H9 (cell line): Measurements from ENCODE around the gene HMCN1. TPM values are rescaled to one million over a fixed set of nuclear protein-coding genes. Genes with fewer than 3 reads are reported as not detected.

Source experiments
- DNase-seq: peaks from one replicate; pipeline ENCODE4 v3.0.0-alpha.2; 2017
- H2AFZ ChIP-seq: one replicate; pipeline ENCODE4 v1.6.1; 2013; ENCODE audit warnings: mild to moderate bottlenecking, low read length, control low read depth, moderate library complexity
- H2AK5ac ChIP-seq: 2 replicates; pipeline ENCODE4 v1.6.1; 2013; ENCODE audit warnings: low read length, control low read depth, mixed read lengths; ENCODE audit not compliant: insufficient read length
- H2BK120ac ChIP-seq: one replicate; pipeline ENCODE4 v1.6.1; 2013; ENCODE audit warnings: low read depth, mild to moderate bottlenecking, low read length, control low read depth, inconsistent platforms; ENCODE audit not compliant: poor library complexity, severe bottlenecking
- H2BK12ac ChIP-seq: 2 replicates; pipeline ENCODE4 v1.6.1; 2013; ENCODE audit warnings: low read length, control low read depth, mixed read lengths, low read depth; ENCODE audit not compliant: insufficient read length
- H2BK15ac ChIP-seq: 2 replicates; pipeline ENCODE4 v1.6.1; 2013; ENCODE audit warnings: low read depth, low read length, control low read depth
- H2BK20ac ChIP-seq: one replicate; pipeline ENCODE4 v1.6.1; 2013; ENCODE audit warnings: low read depth, mild to moderate bottlenecking, low read length, control low read depth, inconsistent platforms; ENCODE audit not compliant: poor library complexity, severe bottlenecking
- H2BK5ac ChIP-seq: 2 replicates; pipeline ENCODE4 v1.6.1; 2013; ENCODE audit warnings: low read length, control low read depth, mixed read lengths; ENCODE audit not compliant: insufficient read length
- H3K14ac ChIP-seq: 2 replicates; pipeline ENCODE4 v1.6.1; 2013; ENCODE audit warnings: low read length, control low read depth; ENCODE audit not compliant: insufficient read depth
- H3K18ac ChIP-seq: 2 replicates; pipeline ENCODE4 v1.6.1; 2013; ENCODE audit warnings: low read depth, mild to moderate bottlenecking, mixed read lengths, low read length, control low read depth; ENCODE audit not compliant: insufficient read length
- H3K23ac ChIP-seq: 2 replicates; pipeline ENCODE4 v1.6.1; 2013; ENCODE audit warnings: low read length, control low read depth, mixed read lengths, low read depth; ENCODE audit not compliant: insufficient read length
- H3K23me2 ChIP-seq: 2 replicates; pipeline ENCODE4 v1.6.1; 2013; ENCODE audit warnings: low read depth, mild to moderate bottlenecking, mixed read lengths, low read length, control low read depth; ENCODE audit not compliant: insufficient read length, poor library complexity, severe bottlenecking
- H3K27ac ChIP-seq: 2 replicates; pipeline ENCODE4 v1.5.1; 2013; ENCODE audit warnings: low read length, control low read depth, mixed read lengths, low read depth; ENCODE audit not compliant: insufficient read length
- H3K27me3 ChIP-seq: 2 replicates; pipeline ENCODE4 v1.6.1; 2013; ENCODE audit warnings: low read length, control low read depth, inconsistent platforms; ENCODE audit not compliant: insufficient read depth
- H3K4ac ChIP-seq: 2 replicates; pipeline ENCODE4 v1.6.1; 2013; ENCODE audit warnings: low read depth, mild to moderate bottlenecking, control low read depth, inconsistent platforms, low read length, moderate library complexity
- H3K4me1 ChIP-seq: 2 replicates; pipeline ENCODE4 v1.6.1; 2013; ENCODE audit warnings: low read length, control low read depth, inconsistent platforms; ENCODE audit not compliant: insufficient read depth
- H3K4me2 ChIP-seq: 2 replicates; pipeline ENCODE4 v1.6.1; 2013; ENCODE audit warnings: low read length, control low read depth, mixed read lengths; ENCODE audit not compliant: insufficient read length, insufficient read depth
- H3K56ac ChIP-seq: 2 replicates; pipeline ENCODE4 v1.6.1; 2013; ENCODE audit warnings: low read depth, mild to moderate bottlenecking, mixed read lengths, low read length, control low read depth; ENCODE audit not compliant: insufficient read length
- H3K79me1 ChIP-seq: 2 replicates; pipeline ENCODE4 v1.6.1; 2013; ENCODE audit warnings: low read depth, mild to moderate bottlenecking, moderate library complexity, low read length, control low read depth, inconsistent platforms; ENCODE audit not compliant: insufficient read depth, poor library complexity, severe bottlenecking
- H3K79me2 ChIP-seq: 2 replicates; pipeline ENCODE4 v1.6.1; 2013; ENCODE audit warnings: low read length, control low read depth, inconsistent platforms; ENCODE audit not compliant: insufficient read depth
- H3K9ac ChIP-seq: 2 replicates; pipeline ENCODE4 v1.6.1; 2013; ENCODE audit warnings: low read length, control low read depth, mixed read lengths; ENCODE audit not compliant: insufficient read length; ENCODE audit errors: extremely low read depth
- H3K9me3 ChIP-seq: one replicate; pipeline ENCODE4 v1.6.1; 2013; ENCODE audit warnings: low read depth, low read length, inconsistent platforms; ENCODE audit not compliant: control insufficient read depth
- H3T11ph ChIP-seq: one replicate; pipeline ENCODE4 v1.6.1; 2013; ENCODE audit warnings: mild to moderate bottlenecking, low read length, control low read depth, inconsistent platforms
- H4K20me1 ChIP-seq: one replicate; pipeline ENCODE4 v1.6.1; 2013; ENCODE audit not compliant: control insufficient read depth, insufficient read length, insufficient read depth
- H4K5ac ChIP-seq: 2 replicates; pipeline ENCODE4 v1.6.1; 2013; ENCODE audit warnings: low read depth, mild to moderate bottlenecking, mixed read lengths, low read length, control low read depth; ENCODE audit not compliant: insufficient read length
- H4K8ac ChIP-seq: replicated peaks from 2 replicates; pipeline ENCODE4 v1.6.1; 2013; ENCODE audit warnings: low read length, control low read depth, mixed read lengths, low read depth; ENCODE audit not compliant: insufficient read length
- H4K91ac ChIP-seq: 2 replicates; pipeline ENCODE4 v1.6.1; 2013; ENCODE audit warnings: low read depth, mild to moderate bottlenecking, moderate library complexity, mixed read lengths, low read length, control low read depth; ENCODE audit not compliant: insufficient read length
- H3K27ac Mint-ChIP-seq, 3 experiments: 2 replicates in 2 of 3; 3 replicates in 1 of 3; pipeline ENCODE4 v1.8.0; 2020 to 2021; ENCODE audit warnings: mixed read lengths in 3 of 3, mild to moderate bottlenecking in 1 of 3, moderate library complexity in 1 of 3
- H3K27me3 Mint-ChIP-seq: 2 replicates; pipeline ENCODE4 v1.8.0; 2021; ENCODE audit warnings: low read depth, mild to moderate bottlenecking, moderate library complexity, mixed read lengths
- H3K36me3 Mint-ChIP-seq, 3 experiments: 2 replicates in 2 of 3; 3 replicates in 1 of 3; pipeline ENCODE4 v1.8.0; 2020 to 2021; ENCODE audit warnings: low read depth in 3 of 3, mixed read lengths in 3 of 3; ENCODE audit not compliant: insufficient read depth in 1 of 3
- H3K4me1 Mint-ChIP-seq, 2 experiments: 2 replicates each; pipeline ENCODE4 v1.8.0; 2020; ENCODE audit warnings: mixed read lengths in 2 of 2
- H3K4me3 Mint-ChIP-seq, 2 experiments: 2 replicates in 1 of 2; 3 replicates in 1 of 2; pipeline ENCODE4 v1.8.0; 2020 to 2021; ENCODE audit warnings: mild to moderate bottlenecking in 2 of 2, mixed read lengths in 2 of 2, moderate library complexity in 1 of 2
- H3K9me3 Mint-ChIP-seq, 2 experiments: 2 replicates in 1 of 2; 3 replicates in 1 of 2; pipeline ENCODE4 v1.8.0; 2020; ENCODE audit warnings: mild to moderate bottlenecking in 2 of 2, mixed read lengths in 2 of 2, moderate library complexity in 1 of 2
- CTCF ChIP-seq: fragments of 200-600 bp; sonication (generic); conservative IDR thresholded peaks from 3 replicates; pipeline ENCODE4 v1.8.0; 2021; ENCODE audit warnings: antibody characterized with exemption, mild to moderate bottlenecking
- WGBS: extraction: QIAGEN DNeasy Blood & Tissue Kit; methylation state at CpG from one replicate; pipeline ENCODE4 v1.1.7; 2013; ENCODE audit warnings: missing lambda C conversion rate, low lambda C conversion rate, mixed read lengths; ENCODE audit not compliant: insufficient read length; ENCODE audit errors: extremely low coverage; 5-methylcytosine and 5-hydroxymethylcytosine counted together
- total RNA-seq: library from RNA; stranded (reverse); gene quantifications from 2 replicates; pipeline ENCODE4 v1.2.1, GENCODE V29; 2021

Gene HMCN1
- total RNA-seq, 1 experiment from 2014 or later: 3.3 TPM

GRCh38 chr1:186175588-186175987 lies 441.4 kb downstream of the HMCN1 start:
- no peak overlapping the region for H3K23ac ChIP-seq
- no peaks in the 10 kb centered on the region for H3K23me2 ChIP-seq
- no peak overlapping the region for H3T11ph ChIP-seq
- H3K79me1 ChIP-seq: no peaks in the 10 kb centered on the region
- Mint-ChIP-seq H3K4me1 (no peaks in the 10 kb centered on the region), H3K27ac (no peak overlapping the region), H3K27me3 (no peaks in the 10 kb centered on the region), H3K4me3 (no peak overlapping the region), H3K9me3 (no peaks in the 10 kb centered on the region), H3K36me3 (no peaks in the 10 kb centered on the region)
- no peak overlapping the region for H2BK20ac ChIP-seq
- H4K5ac ChIP-seq: no peak overlapping the region
- no peaks in the 10 kb centered on the region for H4K20me1 ChIP-seq
- H3K14ac ChIP-seq: no peak overlapping the region
- no peaks in the 10 kb centered on the region for H3K79me2 ChIP-seq
- DNase-seq: no peak
- H2AFZ ChIP-seq: no peak overlapping the region
- H3K4me2 ChIP-seq: no peak overlapping the region
- H2BK12ac ChIP-seq: no peak overlapping the region
- H2BK120ac ChIP-seq: no peak overlapping the region
- H3K18ac ChIP-seq: no peak overlapping the region
- no peak overlapping the region for H2AK5ac ChIP-seq
- no peaks in the 10 kb centered on the region for H3K4me1 ChIP-seq
- H3K27ac ChIP-seq: no peak overlapping the region
- no peak overlapping the region for H4K91ac ChIP-seq
- no CpG with 5 or more reads among the region's 4 CpGs for WGBS
- H2BK5ac ChIP-seq: no peak overlapping the region
- no peak overlapping the region for H3K4ac ChIP-seq
- no peaks in the 10 kb centered on the region for H3K9me3 ChIP-seq
- H2BK15ac ChIP-seq: no peak overlapping the region
- H3K27me3 ChIP-seq: no peaks in the 10 kb centered on the region
- H3K56ac ChIP-seq: no peak overlapping the region
- H3K9ac ChIP-seq: no peak overlapping the region
- no peak for TF ChIP-seq CTCF
- H4K8ac ChIP-seq: no peak overlapping the region
